Adipose tissue (tissue), 3 donors: ENCODE data around the gene ADAT1. TPM values are rescaled to one million over a fixed set of nuclear protein-coding genes. Genes with fewer than 3 reads are reported as not detected.

ENCODE experiments used
- H3K27ac ChIP-seq: one replicate; pipeline ENCODE4 v1.5.1; 2013; ENCODE audit warnings: low read depth, low read length
- WGBS, 3 donors: extraction: QIAGEN DNeasy Blood & Tissue Kit; methylation state at CpG; one replicate each; pipeline ENCODE4 v1.1.7; 2013; 5-methylcytosine and 5-hydroxymethylcytosine counted together
- polyA plus RNA-seq, 3 donors: library from polyadenylated mRNA; stranded (reverse); fragments of 200-250 nt; gene quantifications; one replicate each; pipeline ENCODE4 v1.2.3, GENCODE V29; 2013
- donor health status: healthy with polysubstance abuse.
- donor health status: Bipolar disorder and iron deficiency.
- donor health status: healthy.

The ADAT1 gene
- 10 to 100 TPM in 2 of 3 donors, 1 to 10 TPM in 1; 7.5 to 19.9 (median 10.5) TPM for polyA plus RNA-seq

- WGBS, 3 donors, result 0 to 1% (median 1%) methylated on average over 61 to 62 of the region's 62 CpGs
These were observed at the start of gene ADAT1 for GRCh38 chr16:75622761-75623605. Gene ADAT1, minus strand, starts transcription at chr16:75623281. Its CDS starts 2,482 bp downstream, at chr16:75620799.

GRCh38 chr16:75667503-75667902 lies 44.4 kb upstream of the ADAT1 start:
- no peak overlapping the region for H3K27ac ChIP-seq

More at GRCh38 chr16:75622761-75623605, at the start of gene ADAT1:
- peak within 1 kb of the TSS; percentile 77 for H3K27ac ChIP-seq

- H3K27ac ChIP-seq, result no peak overlapping the region
- 59 to 81% (median 70%) methylated on average over 4 of the region's 4 CpGs for WGBS, 3 donors
These were observed 37.7 kb upstream of the ADAT1 start for GRCh38 chr16:75660726-75661302.

- H3K27ac ChIP-seq, result no peak overlapping the region
- WGBS, 3 donors, result 89% methylated on average over 6 of the region's 6 CpGs
These were observed 37.2 kb upstream of the ADAT1 start for GRCh38 chr16:75660321-75660720.

GRCh38 chr16:75658175-75658574 lies 35.1 kb upstream of the ADAT1 start:
- WGBS, 3 donors, result 88 to 96% (median 93%) methylated on average over 2 of the region's 2 CpGs
- no peak overlapping the region for H3K27ac ChIP-seq

- no peak overlapping the region for H3K27ac ChIP-seq
- WGBS, 3 donors, result 46 to 65% (median 49%) methylated on average over 1 of the region's 1 CpG
These were observed 30.8 kb upstream of the ADAT1 start for GRCh38 chr16:75653922-75654321.

GRCh38 chr16:75648265-75649076 lies 25.4 kb upstream of the ADAT1 start:
- peak overlapping the region; percentile 96 for H3K27ac ChIP-seq
- WGBS, 3 donors, result 0% methylated on average over 59 to 62 of the region's 62 CpGs

GRCh38 chr16:75647492-75648264 lies 24.6 kb upstream of the ADAT1 start, which contains the start of the genes KARS1 and TERF2IP:
Gene KARS1, minus strand, starts transcription at chr16:75647665. Its CDS starts 26 bp downstream, at chr16:75647639.
Gene TERF2IP, plus strand, starts transcription at chr16:75647773. Its CDS starts 110 bp downstream, at chr16:75647883.
- H3K27ac ChIP-seq, result peak within 1 kb of the TSS; percentile 96
- WGBS, 3 donors, result 0% methylated on average over 76 of the region's 76 CpGs

GRCh38 chr16:75647112-75647491 lies 24.0 kb upstream of the ADAT1 start:
- H3K27ac ChIP-seq, result peak overlapping the region; percentile 5
- WGBS, 3 donors, result 0 to 1% (median 0%) methylated on average over 18 of the region's 18 CpGs

- WGBS, 3 donors, result 71 to 90% (median 84%) methylated on average over 7 of the region's 7 CpGs
- H3K27ac ChIP-seq, result no peak overlapping the region
These were observed 21.3 kb upstream of the ADAT1 start for GRCh38 chr16:75644240-75645012.

GRCh38 chr16:75640598-75640997 lies 17.5 kb upstream of the ADAT1 start:
- H3K27ac ChIP-seq, result no peak overlapping the region
- WGBS, 3 donors, result 86 to 91% (median 89%) methylated on average over 6 of the region's 6 CpGs

- 85 to 90% (median 88%) methylated on average over 3 of the region's 3 CpGs for WGBS, 3 donors
- no peak overlapping the region for H3K27ac ChIP-seq
These were observed 12.0 kb upstream of the ADAT1 start for GRCh38 chr16:75635036-75635435.

- no peak overlapping the region for H3K27ac ChIP-seq
- 74 to 92% (median 89%) methylated on average over 8 of the region's 8 CpGs for WGBS, 3 donors
These were observed 9.8 kb upstream of the ADAT1 start for GRCh38 chr16:75632857-75633256.

- 66 to 93% (median 72%) methylated on average over 3 of the region's 3 CpGs for WGBS, 3 donors
These were observed 7.0 kb upstream of the ADAT1 start for GRCh38 chr16:75630052-75630451.

GRCh38 chr16:75629132-75629531 lies 6.1 kb upstream of the ADAT1 start:
- H3K27ac ChIP-seq, result no peak overlapping the region
- WGBS, 3 donors, result 88 to 94% (median 92%) methylated on average over 10 of the region's 10 CpGs

More at GRCh38 chr16:75630052-75630451, 7.0 kb upstream of the ADAT1 start:
- no peak overlapping the region for H3K27ac ChIP-seq

- H3K27ac ChIP-seq, result no peak overlapping the region
- 57 to 84% (median 64%) methylated on average over 4 of the region's 4 CpGs for WGBS, 3 donors
These were observed 5.3 kb upstream of the ADAT1 start for GRCh38 chr16:75628351-75628750.

- 32 to 65% (median 35%) methylated on average over 3 of the region's 3 CpGs for WGBS, 3 donors
These were observed 4.8 kb upstream of the ADAT1 start for GRCh38 chr16:75627851-75628250.

More at GRCh38 chr16:75627851-75628250, 4.8 kb upstream of the ADAT1 start:
- H3K27ac ChIP-seq, result no peak overlapping the region
